GM19035 (cell line): ENCODE measurements around the gene FGF9.

Experiments used
- ATAC-seq: cut with Tn5 transposase; IDR thresholded peaks from one replicate; pipeline ENCODE4 v1.9.1; 2021; ENCODE audit not compliant: unreplicated experiment

The FGF9 gene

DNA sequence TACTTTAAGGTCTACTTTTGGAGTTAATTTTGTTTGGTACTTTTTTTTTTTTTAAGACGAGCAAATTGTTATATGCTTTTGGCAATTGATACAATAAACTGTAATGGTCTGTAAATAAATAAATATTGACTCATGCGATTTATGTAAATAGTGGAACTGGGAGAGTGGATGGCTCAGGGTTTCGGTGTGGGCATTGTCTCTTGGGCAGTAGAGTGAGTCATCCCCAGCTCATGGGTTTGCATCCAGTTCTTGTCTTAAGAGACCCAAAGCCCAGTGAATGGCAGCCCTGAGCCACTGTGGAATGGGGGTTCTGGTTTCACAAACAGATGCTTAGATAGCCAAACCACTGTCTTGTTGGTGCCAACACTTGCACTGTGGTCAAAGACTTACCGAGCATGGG, 33.0 kb downstream of the FGF9 start:
- ATAC-seq: no peak

DNA sequence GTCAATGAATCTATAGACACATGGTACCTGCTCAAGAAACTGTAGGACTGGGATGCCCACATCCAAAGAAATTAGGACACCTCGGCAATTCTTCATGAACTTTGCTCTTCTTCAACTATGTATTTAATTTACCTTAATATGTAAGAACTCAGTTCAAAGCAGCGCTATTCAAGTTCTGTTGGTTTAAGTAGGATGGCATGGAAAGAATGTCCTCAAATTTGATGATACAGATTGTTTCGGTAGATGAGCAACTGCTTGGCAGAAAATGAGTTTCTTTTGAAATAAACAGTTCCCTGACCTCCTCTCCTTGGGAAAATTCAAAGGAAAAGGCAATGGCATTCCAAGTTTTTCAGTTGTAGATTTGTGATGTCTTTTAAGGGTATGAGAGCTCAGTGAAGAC, 36.7 kb downstream of the FGF9 start:
- ATAC-seq: no peak

- no peak for ATAC-seq
Measured at GRCh38 chr13:21709697-21710096, 38.8 kb downstream of the FGF9 start.

- no peak for ATAC-seq
Measured at GRCh38 chr13:21710163-21710562, 39.3 kb downstream of the FGF9 start.

- ATAC-seq: no peak
Measured at GRCh38 chr13:21717817-21718216, 46.9 kb downstream of the FGF9 start.

GRCh38 chr13:21719463-21719862, 48.6 kb downstream of the FGF9 start:
- ATAC-seq: no peak

DNA sequence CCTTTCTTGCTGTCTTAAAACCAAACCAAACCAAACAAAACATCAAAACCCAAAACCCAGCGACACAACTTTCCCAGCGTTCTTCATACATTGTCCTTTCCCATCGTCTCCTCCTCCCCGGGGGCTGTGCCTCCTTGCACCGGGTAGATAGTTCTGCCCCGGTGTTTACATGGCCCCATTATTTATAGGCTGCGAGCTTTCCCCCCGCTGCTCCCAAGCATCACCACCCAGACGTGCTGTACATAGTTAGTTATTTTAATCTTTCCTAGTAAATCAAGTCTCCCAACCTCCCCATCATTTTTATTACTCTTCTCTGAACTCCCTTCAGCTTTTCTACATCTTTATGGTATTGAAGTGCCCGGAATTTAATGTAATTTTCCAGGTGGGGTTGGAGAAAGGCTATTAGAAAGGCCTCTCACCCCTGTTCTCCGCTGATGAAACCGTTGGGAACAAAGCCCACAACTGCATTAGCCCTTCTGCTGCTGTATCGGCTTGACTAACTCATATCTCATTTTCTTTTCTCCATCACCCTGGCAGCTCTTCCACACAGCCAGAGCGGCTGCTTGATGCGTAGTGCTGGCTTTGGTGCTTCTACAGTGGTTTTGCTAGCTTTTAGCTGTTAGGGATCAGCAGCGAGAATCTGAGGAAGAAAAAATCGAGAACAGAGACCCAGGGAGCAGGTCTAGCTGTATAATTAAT, 53.1 kb downstream of the FGF9 start:
- ATAC-seq: no peak

- no peak for ATAC-seq
Measured at GRCh38 chr13:21730186-21730880, 59.5 kb downstream of the FGF9 start.

DNA sequence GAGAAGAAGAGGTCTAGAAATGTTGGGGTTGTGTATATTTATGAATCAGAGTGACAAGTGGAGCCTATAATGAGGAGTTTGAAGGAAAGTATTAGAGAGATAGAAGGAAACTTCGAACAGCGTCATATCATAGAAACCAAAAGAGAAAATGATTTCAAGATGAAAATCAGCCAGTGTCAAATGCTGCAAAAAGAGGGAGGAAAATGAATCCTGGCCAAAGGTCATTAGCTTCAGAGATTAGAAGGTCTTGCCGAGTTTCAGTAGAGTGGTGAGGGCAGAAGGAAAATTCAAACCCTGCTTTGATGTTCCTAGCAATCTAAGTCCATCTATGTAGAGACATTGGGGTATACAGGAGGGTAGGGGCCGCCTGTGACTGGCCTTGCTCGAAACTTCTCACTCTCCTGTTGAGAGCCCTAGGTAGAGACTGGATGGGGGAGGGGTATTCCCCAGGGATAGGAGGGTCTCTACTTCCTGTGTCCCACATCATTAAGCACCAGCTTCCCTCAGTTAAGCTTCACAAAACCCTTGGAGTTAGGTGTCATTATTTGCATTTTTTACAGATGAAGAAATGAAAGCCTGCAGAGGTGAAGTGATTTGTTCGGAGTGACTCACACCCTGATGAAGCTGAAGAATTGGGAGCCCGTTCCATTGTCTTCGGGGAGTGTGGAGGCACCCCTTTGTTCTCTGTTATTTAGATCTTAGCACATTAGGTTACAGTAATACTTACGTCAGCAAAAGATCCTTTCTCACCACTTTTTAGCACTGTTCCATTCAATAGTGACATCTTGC, 62.8 kb downstream of the FGF9 start:
- no peak for ATAC-seq

DNA sequence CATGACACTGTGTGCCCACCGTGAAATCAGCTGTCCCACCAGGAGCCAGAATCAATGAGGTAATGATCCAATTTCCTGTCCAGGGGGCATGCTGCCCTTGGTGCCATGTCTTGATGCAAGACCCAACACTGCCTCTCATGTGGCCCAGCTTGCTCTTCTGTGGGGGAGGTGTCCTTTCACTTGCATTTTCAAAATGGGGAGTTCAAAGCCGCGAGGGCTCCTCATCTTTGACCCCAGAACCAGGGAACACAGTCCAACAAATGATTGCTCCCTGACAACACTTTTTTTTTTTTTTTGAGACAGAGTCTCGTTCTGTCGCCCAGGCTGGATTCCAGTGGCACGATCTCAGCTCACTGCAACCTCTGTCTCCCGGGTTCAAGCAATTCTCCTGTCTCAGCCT, 64.1 kb downstream of the FGF9 start:
- no peak for ATAC-seq

DNA sequence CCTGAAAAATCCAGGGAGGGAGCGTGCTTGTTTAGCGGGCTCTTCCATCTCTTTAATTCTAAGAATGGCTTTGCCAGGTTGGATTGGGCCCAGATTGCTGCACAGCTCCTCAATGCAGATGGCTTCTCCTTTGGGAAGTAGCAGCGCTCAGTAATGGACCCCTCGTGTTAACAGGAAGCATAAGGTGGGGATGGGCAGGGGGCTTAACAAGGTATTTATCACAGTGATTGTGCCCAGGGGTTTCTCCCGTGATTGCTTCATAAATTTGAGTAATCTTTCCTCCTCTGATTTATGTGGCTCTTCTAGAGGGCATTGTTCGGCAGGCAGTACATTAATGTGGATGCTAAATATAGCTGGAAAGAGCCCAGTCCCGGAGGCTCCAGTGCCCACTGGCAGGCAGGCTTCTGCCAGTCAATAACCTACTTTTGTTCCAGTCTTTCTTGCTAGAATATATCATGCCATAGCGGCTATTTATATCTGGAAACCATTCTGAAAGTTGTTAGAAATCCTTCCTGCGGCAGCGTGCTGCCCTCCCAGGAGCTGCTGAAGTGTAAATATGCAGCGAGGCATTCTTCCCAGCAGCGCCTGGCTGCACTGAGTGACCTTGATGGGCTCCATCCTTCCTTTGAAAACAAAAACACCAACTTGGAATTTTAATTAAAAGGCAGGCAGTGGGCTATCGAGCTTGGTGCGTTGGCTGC, 65.0 kb downstream of the FGF9 start:
- ATAC-seq: no peak

DNA sequence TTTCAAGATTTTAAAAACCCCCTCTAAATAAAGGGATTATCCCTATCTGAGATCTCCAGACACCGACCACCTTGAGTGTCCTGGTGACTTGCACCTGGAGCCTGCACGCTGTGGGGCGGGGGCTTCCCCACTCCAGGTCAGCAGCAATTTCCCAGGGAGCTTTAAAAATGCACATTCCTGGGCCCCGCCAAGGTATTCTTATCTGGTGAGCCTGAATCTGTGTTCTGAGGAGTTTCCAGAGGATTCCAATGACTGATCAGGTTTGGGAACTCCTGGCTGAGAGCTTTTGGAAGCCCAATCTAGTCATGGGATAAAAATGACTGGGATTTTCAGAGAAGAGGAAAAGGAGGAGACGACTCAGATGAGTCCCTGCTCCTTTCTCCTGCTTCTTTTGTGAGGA, 66.1 kb downstream of the FGF9 start:
- no peak for ATAC-seq

DNA sequence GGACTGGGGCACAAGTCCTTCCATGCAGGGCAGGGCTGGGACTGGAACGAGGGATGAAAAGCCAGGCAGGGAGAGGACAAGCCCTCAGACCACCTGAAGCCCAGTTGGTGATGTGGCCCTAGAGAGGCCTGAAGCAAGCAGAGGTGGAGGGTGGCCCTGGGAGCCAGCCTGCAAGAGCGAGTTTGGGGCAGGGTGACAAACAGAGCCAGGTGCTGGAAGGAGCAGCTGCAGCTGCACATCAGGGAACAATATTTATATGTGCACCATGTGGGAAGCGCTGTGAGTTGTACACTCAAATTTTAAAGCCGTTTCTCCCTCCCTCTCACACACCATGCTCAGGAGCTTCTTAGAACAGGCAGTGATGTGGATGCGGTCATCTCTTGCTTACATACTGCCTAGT, 67.8 kb downstream of the FGF9 start:
- no peak for ATAC-seq

DNA sequence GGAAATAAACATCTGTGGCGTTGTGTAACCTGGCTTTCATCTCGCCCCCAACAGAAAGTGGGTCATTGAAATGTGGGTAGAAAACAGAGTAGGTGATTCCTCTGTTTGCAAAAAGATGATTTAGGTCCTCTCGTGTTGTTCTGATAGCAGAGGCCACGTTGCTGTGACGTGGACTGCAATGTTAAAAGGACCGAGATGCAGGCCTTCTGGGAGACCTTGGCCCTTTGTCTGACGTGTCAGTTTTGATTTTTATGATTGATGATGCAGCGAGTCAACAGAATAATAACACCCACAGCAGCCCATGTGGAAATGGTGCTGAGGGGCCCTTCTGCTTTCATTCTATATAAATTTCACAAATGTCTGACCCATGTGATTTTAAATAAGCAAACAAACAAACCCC, 68.9 kb downstream of the FGF9 start:
- no peak for ATAC-seq

DNA sequence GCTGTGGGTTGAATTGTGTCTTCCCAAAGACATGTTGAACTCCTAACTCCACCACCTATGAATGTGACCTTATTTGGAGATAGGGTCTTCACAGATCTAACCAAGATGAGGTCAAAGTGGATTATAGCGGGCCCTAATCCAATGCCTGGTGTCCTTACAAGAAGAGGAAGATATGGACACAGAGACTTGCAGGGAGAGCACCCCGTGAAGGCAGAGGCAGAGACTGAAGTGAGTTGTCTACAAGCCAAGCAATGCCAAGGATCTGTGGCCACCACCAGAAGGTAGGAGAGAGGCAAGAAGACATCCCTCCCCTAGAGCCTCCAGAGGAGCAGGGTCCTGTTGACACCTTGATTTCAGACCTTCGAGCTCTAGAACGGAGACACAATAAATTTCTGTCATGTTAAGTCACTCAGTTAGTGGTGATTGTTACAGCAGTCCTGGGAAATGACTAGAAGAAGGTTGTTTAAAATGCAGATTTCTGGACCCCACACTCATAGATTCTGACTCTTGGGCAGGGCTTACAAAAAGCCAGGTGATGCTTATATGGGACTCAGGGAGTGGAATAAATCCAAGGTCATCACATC, 70.6 kb downstream of the FGF9 start:
- no peak for ATAC-seq

DNA sequence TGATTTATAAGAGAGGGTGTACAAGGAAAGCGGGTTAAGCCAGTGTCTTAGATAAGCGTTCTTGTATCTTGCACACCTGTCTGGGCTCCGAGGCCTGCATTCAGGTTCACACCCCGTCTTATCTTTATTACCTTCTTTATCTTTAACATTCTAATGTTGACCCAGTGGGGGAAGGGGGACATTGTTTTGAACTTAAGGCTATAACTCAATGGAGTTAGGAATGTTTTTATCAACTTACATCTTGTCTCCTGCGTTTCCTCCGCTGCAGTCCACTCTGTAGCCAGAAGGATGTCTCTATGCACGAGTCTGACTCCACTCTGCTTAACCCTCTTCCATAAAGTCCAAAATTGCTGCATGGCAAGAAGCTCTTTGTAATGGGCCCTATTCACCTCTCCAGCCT, 71.2 kb downstream of the FGF9 start:
- ATAC-seq: no peak

DNA sequence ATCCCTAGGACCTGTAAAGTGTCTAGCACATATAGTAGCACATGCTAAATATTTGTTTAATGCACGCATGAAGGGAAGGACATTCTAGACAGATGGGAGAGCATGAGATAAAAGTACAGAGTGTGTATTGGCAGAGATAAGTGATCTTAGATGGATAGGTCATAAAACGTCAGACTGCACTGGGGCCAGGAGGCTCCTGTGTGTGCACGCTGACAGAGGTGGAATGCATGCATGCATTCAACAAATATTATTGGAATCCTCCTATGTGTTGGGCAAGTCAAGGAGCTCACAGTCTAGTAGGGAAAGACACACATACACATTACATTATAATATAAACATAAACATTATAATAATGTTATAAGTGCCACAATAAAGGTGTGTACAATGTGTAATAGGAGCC, 73.3 kb downstream of the FGF9 start:
- no peak for ATAC-seq

DNA sequence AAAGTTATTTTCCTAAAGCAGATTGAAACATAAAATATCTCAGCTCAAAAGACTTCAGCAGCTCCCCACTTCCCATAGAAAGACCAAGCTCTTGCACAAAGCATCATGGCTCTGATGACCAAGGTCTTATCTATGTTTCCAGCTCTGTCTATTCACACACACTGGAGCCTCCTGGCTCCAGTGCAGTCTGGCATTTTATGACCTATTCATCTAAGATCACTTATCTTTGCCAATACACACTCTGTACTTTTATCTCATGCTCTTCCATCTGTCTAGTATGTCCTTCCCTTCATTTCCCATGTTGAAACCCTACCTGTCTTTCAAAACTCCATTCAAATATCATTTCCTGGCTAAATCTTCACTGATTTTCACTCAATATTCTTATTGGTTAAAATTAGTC, 74.4 kb downstream of the FGF9 start:
- ATAC-seq: no peak

DNA sequence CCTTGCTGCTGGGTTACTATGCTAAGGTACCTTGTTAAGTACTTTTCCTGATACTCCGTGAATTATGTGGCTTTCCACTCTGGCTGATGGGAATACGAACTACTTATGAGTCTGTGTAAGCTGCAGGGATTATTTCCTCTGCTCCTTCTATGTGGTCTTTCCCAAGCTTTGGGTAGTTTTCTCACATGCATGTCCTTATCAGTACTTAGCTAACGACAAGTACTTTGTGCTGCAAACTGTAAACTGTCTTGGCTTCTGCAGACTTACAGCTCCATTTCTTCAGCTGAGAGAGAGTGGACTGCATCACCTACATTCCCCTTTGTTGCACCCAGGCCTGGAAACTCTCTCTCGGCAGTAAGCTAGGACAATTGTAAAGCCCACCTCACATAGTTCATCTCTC, 76.6 kb downstream of the FGF9 start:
- ATAC-seq: no peak

DNA sequence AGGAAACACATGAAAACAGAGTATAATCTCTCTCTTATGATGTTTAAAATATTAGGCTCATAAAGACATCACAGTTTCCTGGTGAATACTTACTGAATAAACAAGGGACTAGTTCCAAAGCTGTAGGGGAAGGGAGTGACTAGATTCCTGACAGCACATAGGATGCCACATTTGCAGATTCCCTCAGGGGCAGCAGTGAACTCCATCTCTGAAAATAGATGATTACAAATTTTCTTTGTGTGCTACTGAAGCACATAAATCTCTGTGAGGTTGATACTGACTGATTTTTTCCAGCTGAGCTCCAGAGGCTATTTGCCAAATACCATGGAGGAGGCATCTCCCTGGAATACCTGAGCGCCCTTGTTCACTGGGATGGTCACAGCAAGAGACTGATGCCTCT, 77.3 kb downstream of the FGF9 start:
- no peak for ATAC-seq

DNA sequence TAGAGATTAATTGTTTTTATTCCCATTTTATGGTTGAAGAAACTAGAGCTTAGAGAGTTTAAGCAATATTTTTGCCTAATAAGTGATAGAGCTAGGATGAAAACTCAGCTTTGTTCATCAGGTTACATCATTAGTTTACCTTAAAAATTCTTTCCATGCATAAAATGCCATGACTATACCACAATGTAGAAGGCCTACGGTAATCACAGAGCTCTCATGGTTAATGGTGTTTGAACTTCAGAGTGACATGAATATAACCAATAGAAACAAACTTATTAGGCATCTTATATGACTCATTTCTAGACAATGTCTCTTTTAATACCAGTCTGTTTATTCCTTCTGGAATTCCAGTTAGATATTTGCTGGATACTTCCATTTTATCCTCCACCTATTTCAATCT, 78.5 kb downstream of the FGF9 start:
- ATAC-seq: no peak
